NT2/D1 (cell line): ENCODE results near the gene C9orf78.

Source experiments
- YY1 ChIP-seq: IDR thresholded peaks from 2 replicates; pipeline ENCODE4 v1.6.1; 2011; ENCODE audit not compliant: insufficient read length, insufficient read depth
- ZNF274 ChIP-seq: IDR thresholded peaks from 2 replicates; pipeline ENCODE4 v1.6.1; 2011; ENCODE audit warnings: mild to moderate bottlenecking, low read depth, low read length

GRCh38 chr9:129809346-129809745, 25.7 kb downstream of the C9orf78 start:
- TF ChIP-seq ZNF274 (no peak), YY1 (no peak)
